ENCODE measurements around the gene NCOA7.

The NCOA7 gene

DNA sequence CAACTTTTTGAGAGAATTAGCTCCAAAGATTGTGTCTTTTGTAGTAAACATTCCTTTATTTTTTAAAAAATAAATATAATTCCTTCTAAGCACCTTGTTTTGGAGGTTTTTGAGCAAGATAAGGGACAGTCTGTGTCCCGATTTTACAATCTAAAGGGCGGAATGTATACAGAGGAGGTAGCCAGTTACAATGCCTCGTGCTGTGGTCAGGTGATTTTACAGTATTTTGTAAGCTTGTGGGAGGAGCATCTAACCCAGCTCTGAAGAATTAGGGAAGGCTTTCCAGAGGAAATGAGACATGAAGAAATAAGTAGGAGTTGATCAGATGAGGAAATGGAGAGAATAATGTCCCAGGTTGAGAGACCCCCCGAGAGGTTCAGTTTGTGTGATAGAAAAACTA is 167.1 kb downstream of the NCOA7 start:
- DNase-seq (ENCODE audit: low read depth): no peak
- peak overlapping the region; percentile 87 for H3K4me3 ChIP-seq (ENCODE audit: low read length)
- TF ChIP-seq, protein P1, sequence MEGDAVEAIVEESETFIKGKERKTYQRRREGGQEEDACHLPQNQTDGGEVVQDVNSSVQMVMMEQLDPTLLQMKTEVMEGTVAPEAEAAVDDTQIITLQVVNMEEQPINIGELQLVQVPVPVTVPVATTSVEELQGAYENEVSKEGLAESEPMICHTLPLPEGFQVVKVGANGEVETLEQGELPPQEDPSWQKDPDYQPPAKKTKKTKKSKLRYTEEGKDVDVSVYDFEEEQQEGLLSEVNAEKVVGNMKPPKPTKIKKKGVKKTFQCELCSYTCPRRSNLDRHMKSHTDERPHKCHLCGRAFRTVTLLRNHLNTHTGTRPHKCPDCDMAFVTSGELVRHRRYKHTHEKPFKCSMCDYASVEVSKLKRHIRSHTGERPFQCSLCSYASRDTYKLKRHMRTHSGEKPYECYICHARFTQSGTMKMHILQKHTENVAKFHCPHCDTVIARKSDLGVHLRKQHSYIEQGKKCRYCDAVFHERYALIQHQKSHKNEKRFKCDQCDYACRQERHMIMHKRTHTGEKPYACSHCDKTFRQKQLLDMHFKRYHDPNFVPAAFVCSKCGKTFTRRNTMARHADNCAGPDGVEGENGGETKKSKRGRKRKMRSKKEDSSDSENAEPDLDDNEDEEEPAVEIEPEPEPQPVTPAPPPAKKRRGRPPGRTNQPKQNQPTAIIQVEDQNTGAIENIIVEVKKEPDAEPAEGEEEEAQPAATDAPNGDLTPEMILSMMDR (conservative IDR thresholded peaks at IDR 0.05; ENCODE audit: low read depth, low read length): no peak

DNA sequence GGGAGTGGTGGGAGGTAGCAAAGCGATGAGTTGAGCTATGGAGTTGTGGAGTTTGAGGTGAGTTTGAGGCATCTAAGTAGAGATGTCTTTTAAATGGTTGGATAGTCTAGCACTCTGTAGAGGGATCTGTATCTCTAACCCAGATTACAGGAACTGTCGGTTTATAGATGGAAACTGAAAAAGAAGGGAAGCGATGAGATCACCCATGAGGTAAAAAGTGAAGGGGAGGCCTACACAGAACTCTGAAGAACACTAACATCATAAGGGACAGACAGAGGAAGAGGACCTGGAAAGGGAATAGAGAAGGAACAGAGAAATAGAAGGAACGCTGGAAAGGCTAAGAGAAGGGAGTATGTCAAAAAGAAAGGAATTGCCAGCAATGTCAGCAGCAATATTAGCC is 168.3 kb downstream of the NCOA7 start:
- DNase-seq (ENCODE audit: low read depth): no peak
- H3K4me3 ChIP-seq (ENCODE audit: low read length): no peak overlapping the region
- TF ChIP-seq, protein P1 (conservative IDR thresholded peaks at IDR 0.05; ENCODE audit: low read depth, low read length): no peak

DNA sequence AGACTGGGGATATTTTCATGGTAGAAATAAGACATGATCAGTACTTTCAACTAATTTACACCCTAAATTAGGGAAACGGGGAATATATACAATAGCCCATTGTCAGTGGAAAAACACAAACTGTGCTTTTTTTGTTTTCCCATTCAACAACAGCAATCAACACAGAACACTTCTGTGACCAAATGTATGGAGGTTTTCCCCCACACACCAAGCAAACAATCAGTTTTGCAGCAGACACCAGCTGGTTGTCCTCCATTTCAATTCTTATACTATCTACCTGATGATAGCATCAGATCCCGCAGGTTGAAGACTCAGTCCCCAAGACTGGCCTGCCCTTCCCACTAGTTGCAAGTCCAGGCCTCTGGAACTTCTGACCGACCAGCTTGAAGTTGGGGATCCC is 170.4 kb downstream of the NCOA7 start:
- H3K4me3 ChIP-seq (ENCODE audit: low read length): no peak overlapping the region
- TF ChIP-seq, protein P1 (conservative IDR thresholded peaks at IDR 0.05; ENCODE audit: low read depth, low read length): no peak
- DNase-seq (ENCODE audit: low read depth): no peak

DNA sequence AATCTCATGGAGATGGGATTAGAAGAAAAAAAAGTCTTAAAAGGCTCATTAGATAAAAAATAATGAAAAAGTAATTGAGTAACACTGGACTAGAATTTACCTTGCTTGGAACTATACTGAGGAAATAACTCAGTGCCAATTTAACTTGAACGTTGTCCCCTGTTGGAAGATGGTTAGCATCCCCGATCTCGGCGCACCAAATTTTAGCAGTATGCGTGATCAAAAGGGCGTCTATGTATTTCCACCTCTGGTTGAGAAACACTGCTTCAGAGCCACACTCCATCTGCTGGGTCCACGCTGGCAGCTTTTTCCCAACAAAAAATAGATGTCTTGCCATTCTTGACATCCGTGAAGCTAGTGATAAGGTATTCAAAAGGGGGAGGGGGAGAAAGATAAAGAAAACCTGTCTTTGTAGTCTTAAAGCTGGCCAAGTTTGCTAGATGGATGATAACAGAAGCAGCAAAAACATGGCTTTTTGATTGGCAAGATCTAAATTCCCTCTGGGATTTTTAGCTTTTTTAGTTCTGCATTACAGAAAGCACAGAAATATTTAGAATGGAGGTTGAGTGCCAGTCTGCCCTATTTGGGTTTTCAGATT is 172.2 kb downstream of the NCOA7 start:
- H3K4me3 ChIP-seq (ENCODE audit: low read length): no peak overlapping the region
- no peak for DNase-seq (ENCODE audit: low read depth)
- TF ChIP-seq, protein P1 (conservative IDR thresholded peaks at IDR 0.05; ENCODE audit: low read depth, low read length): no peak

DNA sequence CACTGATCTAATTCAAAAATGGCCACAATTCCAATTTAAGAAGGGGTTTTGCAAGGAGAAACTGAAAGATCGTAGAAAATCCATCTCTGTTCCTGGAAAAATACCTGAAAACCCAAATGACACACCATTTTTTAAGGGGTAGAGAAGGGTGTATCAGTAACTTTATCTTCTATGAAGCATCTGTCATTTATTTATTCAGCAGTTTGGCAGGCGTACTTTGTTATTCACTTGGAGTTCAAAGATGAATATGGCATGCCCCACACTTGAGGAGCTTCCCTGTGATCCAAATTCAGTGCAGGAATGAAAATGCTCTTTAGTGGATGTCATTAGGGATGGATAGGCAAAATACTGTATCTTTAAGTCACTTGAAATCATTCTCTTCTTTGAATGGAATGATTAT is 173.1 kb downstream of the NCOA7 start:
- TF ChIP-seq, protein P1 (conservative IDR thresholded peaks at IDR 0.05; ENCODE audit: low read depth, low read length): no peak
- no peak overlapping the region for H3K4me3 ChIP-seq (ENCODE audit: low read length)

DNA sequence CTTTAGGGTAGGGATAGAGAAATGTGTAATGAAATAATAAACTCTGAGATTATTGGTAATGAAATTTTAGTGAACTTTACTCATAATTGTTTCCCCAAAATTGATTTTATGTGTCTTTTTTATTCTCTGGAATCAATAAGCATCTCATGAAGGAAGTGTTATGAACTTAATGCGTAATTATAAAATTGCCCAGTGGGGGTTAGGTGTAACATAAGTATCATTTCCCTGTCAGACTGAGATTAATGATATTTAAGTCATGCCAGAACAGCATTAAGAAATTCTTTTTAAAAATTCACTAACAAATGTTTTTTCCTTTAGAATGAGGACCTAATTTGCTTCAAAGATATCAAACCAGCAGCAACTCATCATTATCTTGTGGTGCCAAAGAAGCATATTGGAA is 175.8 kb downstream of the NCOA7 start:
- H3K4me3 ChIP-seq (ENCODE audit: low read length): no peak overlapping the region
- DNase-seq (ENCODE audit: low read depth): no peak
- TF ChIP-seq, protein P1 (conservative IDR thresholded peaks at IDR 0.05; ENCODE audit: low read depth, low read length): no peak

More for the DNA sequence above, 173.1 kb downstream of the NCOA7 start:
- no peak for DNase-seq (ENCODE audit: low read depth)

DNA sequence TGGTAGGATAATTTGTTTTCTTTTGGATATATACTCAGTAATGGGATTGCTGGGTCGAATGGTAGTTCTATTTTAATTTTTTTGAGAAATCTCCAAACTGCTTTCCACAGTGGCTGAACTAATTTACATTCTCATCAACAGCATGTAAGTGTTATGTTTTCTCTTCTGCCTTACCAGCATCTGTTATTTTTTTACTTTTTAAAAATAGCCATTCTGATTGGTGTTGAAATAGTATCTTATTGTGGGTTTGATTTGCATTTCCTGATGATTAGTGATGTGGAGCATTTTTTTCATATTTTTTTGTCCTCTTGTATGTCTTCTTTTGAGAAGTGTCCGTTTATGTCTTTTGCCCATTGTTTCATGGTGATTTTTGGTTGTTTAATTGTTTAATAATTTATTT is 177.7 kb downstream of the NCOA7 start:
- no peak overlapping the region for H3K4me3 ChIP-seq (ENCODE audit: low read length)
- no peak for DNase-seq (ENCODE audit: low read depth)
- TF ChIP-seq, protein P1 (conservative IDR thresholded peaks at IDR 0.05; ENCODE audit: low read depth, low read length): no peak

Measured in retinal pigment epithelial cell (primary cell).